GM12864 (cell line): Measurements from ENCODE around the gene IP6K1.

Experiments used
- DNase-seq: peaks from one replicate; pipeline ENCODE4 v3.0.0-alpha.2; 2011; ENCODE audit warnings: low read depth
- H3K4me3 ChIP-seq: 2 replicates; pipeline ENCODE4 v1.5.1; 2011; ENCODE audit warnings: mild to moderate bottlenecking, low read depth, low read length, control low read depth
- CTCF ChIP-seq: IDR thresholded peaks from 2 replicates; pipeline ENCODE4 v1.5.1; 2011; ENCODE audit warnings: low read depth, mild to moderate bottlenecking, moderate library complexity, low read length, control low read depth, inconsistent platforms; ENCODE audit errors: missing control alignments

IP6K1 gene

GRCh38 chr3:49717959-49718857 lies 68.1 kb downstream of the IP6K1 start:
- TF ChIP-seq CTCF: no peak
- DNase-seq: no peak
- H3K4me3 ChIP-seq: no peak overlapping the region

- no peak overlapping the region for H3K4me3 ChIP-seq
- TF ChIP-seq CTCF: no peak
- DNase-seq: no peak
Observed at GRCh38 chr3:49717211-49717958, 69.0 kb downstream of the IP6K1 start.

GRCh38 chr3:49716691-49717210 lies 69.6 kb downstream of the IP6K1 start:
- no peak for DNase-seq
- H3K4me3 ChIP-seq: no peak overlapping the region
- no peak for TF ChIP-seq CTCF

GRCh38 chr3:49716169-49716568 lies 70.2 kb downstream of the IP6K1 start:
- no peak for TF ChIP-seq CTCF
- no peak overlapping the region for H3K4me3 ChIP-seq
- DNase-seq: no peak

- no peak for DNase-seq
- no peak overlapping the region for H3K4me3 ChIP-seq
- no peak for TF ChIP-seq CTCF
Observed at GRCh38 chr3:49715611-49716121, 70.7 kb downstream of the IP6K1 start.

GRCh38 chr3:49714728-49715550 lies 71.4 kb downstream of the IP6K1 start:
- TF ChIP-seq CTCF: no peak
- no peak for DNase-seq
- H3K4me3 ChIP-seq: no peak overlapping the region
